Peyer's patch (tissue), 4 donors: ENCODE data around the gene DNAJB13. TPM values are rescaled to one million over a fixed set of nuclear protein-coding genes. Genes with fewer than 3 reads are reported as not detected.
"Not testable (repeated sequence)": the region's sequence is repeated elsewhere in the genome, so short reads cannot be mapped to it uniquely, and the experiment has no call there.

ENCODE experiments used
- DNase-seq, 3 donors: peaks; one replicate each; pipeline ENCODE4 v3.0.0-alpha.2; 2017 to 2019
- H3K27ac ChIP-seq, 4 donors: fragments of 200-600 bp; sonication (generic); one replicate each; pipeline ENCODE4 v1.5.1; 2016 to 2019
- H3K27me3 ChIP-seq, 2 donors: fragments of 200-600 bp; sonication (generic); one replicate each; pipeline ENCODE4 v1.5.1; 2019
- H3K36me3 ChIP-seq, 3 donors: fragments of 200-600 bp; sonication (generic); one replicate each; pipeline ENCODE4 v1.5.1; 2016 to 2019
- H3K4me1 ChIP-seq, 4 donors: fragments of 200-600 bp; sonication (generic); one replicate each; pipeline ENCODE4 v1.5.1; 2016 to 2019
- H3K4me3 ChIP-seq, 4 donors: fragments of 200-600 bp; sonication (generic); 1 replicate in 3 of 4; 2 replicates in 1 of 4; pipeline ENCODE4 v1.5.1; 2016 to 2019; ENCODE audit warnings: mild to moderate bottlenecking in 1 of 4
- H3K9me3 ChIP-seq, 4 donors: fragments of 200-600 bp; sonication (generic); one replicate each; pipeline ENCODE4 v1.5.1; 2016 to 2019; ENCODE audit warnings: mild to moderate bottlenecking in 1 of 4
- POLR2A ChIP-seq, 2 donors: fragments of 450-650 bp; IDR thresholded peaks; one replicate each; pipeline ENCODE4 v1.5.1; 2017; ENCODE audit warnings: antibody characterized with exemption in 2 of 2, mild to moderate bottlenecking in 2 of 2, moderate library complexity in 2 of 2
- total RNA-seq, 4 donors: library from RNA; depleted of rRNA; stranded (reverse); fragments of >200 nt; gene quantifications; one replicate each; pipeline ENCODE4 v1.1.0, GENCODE V29; 2016
- TF ChIP-seq, protein P1 (sequence below), 6 experiments: fragments of 450-650 bp in 4 of 6; fragments of 200-600 bp in 2 of 6; sonication (generic) in 1 of 6; IDR thresholded peaks; one replicate each; pipeline ENCODE4 v1.5.1; 2017 to 2019; ENCODE audit warnings: antibody characterized with exemption in 6 of 6, mild to moderate bottlenecking in 3 of 6, moderate library complexity in 1 of 6

The DNAJB13 gene
- total RNA-seq, 4 donors from 2014 or later = 0.54 to 4.4 TPM; not detected in 2

DNA sequence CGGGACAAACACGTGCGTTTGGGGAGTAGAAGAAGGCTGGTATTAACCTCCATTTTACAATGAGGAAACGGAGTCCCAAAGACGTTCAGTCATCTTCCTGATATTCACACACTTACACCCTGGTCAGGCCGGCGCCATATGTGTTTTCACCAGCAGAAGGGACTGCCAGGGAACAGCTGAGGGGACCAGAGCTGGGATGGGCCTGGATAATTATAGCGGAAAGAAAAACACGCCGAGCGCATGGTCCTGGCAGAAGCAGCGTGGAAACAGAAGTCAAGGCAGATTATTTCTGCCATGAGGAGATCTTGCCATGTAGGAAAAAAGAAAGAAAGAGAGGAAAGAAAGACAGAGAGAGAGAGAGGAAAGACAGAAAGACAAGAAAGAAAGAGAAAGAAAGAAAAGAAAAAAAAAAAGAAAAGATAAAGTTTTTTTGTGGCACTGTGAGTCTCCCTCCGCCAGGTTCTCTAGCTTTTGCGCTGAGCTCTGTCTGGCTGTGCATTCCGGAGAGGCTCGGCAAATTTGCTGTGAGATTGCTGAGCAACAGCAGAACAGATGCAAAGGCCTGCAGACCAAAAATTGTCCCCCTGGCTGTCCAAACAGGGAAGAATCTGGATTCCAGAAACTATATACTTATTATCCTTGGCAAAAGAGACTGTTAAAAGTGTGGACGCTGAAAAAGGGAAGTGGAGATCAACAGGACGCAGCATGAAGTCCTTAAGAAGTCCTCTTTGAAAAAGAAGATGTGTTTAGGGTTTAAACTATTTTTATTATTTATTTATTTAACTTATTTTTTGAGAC is 33.1 kb downstream of the DNAJB13 start:
- Histone ChIP-seq H3K27me3 (no peaks in the 10 kb centered on the region), H3K4me1 (peaks cover 0 to 13% (median 8%) of the 10 kb centered on the region in 4 donors), H3K9me3 (no peaks in the 10 kb centered on the region), H3K4me3 (peak overlapping the region; percentile 57 to 76 (median 63)), H3K27ac (peak overlapping the region; percentile 90 to 95 (median 90)), H3K36me3 (no peaks in the 10 kb centered on the region)
- no peak for TF ChIP-seq POLR2A (IDR thresholded peaks at IDR 0.05)
- TF ChIP-seq, protein P1, sequence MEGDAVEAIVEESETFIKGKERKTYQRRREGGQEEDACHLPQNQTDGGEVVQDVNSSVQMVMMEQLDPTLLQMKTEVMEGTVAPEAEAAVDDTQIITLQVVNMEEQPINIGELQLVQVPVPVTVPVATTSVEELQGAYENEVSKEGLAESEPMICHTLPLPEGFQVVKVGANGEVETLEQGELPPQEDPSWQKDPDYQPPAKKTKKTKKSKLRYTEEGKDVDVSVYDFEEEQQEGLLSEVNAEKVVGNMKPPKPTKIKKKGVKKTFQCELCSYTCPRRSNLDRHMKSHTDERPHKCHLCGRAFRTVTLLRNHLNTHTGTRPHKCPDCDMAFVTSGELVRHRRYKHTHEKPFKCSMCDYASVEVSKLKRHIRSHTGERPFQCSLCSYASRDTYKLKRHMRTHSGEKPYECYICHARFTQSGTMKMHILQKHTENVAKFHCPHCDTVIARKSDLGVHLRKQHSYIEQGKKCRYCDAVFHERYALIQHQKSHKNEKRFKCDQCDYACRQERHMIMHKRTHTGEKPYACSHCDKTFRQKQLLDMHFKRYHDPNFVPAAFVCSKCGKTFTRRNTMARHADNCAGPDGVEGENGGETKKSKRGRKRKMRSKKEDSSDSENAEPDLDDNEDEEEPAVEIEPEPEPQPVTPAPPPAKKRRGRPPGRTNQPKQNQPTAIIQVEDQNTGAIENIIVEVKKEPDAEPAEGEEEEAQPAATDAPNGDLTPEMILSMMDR (IDR thresholded peaks at IDR 0.05) = no peak
- DNase-seq = peak in 1 of 3 donors; percentile 40

DNA sequence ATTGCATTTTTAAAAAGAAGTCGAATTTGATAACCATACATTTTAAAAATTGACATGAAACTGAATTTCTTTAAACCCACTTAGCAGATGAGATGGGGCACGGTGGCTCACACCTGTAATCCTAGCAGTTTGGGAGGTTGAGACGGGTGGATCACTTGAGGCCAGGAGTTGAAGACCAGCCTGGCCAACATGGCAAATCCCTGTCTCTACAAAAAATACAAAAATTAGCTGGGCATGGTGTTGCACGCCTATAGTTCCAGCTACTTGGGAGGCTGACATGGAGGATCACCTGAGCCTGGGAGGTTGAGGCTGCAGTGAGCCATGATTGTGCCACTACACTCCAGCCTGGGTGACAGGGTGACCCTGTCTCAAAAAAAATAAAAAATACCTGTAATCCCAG is 34.8 kb downstream of the DNAJB13 start:
- not testable (repeated sequence) for H3K4me3 ChIP-seq, H3K27ac ChIP-seq, H3K4me1 ChIP-seq, H3K36me3 ChIP-seq, H3K9me3 ChIP-seq, H3K27me3 ChIP-seq
- peak in 1 of 3 donors; percentile 6 for DNase-seq

DNA sequence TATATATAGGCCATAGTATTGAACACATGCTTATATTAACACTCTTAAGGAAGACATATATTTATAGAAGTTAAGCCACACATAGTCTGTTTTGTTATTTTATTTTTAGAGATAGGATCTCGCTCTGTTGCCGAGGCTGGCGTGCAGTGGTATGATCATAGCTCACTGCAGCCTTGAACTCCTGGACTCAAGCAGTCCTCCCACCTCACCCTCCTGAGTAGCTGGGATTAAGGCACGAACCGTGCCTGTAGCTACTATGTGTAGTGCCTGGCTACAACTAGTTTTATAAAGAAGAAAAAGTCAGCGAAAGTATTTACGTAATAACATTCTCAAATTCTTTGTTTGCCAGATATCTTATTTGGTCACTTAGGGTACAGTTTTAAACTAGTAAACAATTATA is 37.4 kb downstream of the DNAJB13 start:
- no peaks in the 10 kb centered on the region for H3K36me3 ChIP-seq
- H3K27me3 ChIP-seq = no peaks in the 10 kb centered on the region
- H3K4me1 ChIP-seq = peaks cover 0 to 11% (median 2%) of the 10 kb centered on the region in 4 donors
- H3K9me3 ChIP-seq = no peaks in the 10 kb centered on the region
- TF ChIP-seq, protein P1 (IDR thresholded peaks at IDR 0.05) = no peak
- no peak for TF ChIP-seq POLR2A (IDR thresholded peaks at IDR 0.05)
- no peak overlapping the region for H3K27ac ChIP-seq
- no peak for DNase-seq
- no peak overlapping the region for H3K4me3 ChIP-seq

DNA sequence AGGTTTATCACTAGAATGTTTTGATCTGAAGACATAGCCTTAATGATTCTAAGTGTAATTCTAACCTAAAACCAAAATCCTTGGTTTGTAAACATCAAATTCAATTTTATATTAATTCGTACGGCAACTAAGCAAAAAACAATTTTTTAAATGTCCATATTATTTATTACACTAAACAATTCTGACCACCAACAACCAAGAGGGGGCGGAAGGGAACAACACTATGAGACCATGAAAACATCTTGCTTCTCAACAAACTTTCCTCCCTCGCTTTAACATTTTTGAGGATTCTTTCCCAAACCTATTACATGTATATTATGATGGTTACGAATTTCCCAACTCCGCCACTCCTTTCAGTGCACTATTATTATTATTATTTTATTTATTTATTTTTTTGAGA is 38.3 kb downstream of the DNAJB13 start:
- H3K36me3 ChIP-seq = no peaks in the 10 kb centered on the region
- TF ChIP-seq, protein P1 (IDR thresholded peaks at IDR 0.05) = peak in 2 of 6 experiments; percentile 16 to 29
- TF ChIP-seq POLR2A (IDR thresholded peaks at IDR 0.05) = no peak
- peaks cover 0 to 6% (median 0%) of the 10 kb centered on the region in 4 donors for H3K4me1 ChIP-seq
- DNase-seq = peak in 1 of 3 donors; percentile 57
- H3K4me3 ChIP-seq = no peak overlapping the region
- H3K9me3 ChIP-seq = no peaks in the 10 kb centered on the region
- H3K27ac ChIP-seq = no peak overlapping the region
- no peaks in the 10 kb centered on the region for H3K27me3 ChIP-seq

DNA sequence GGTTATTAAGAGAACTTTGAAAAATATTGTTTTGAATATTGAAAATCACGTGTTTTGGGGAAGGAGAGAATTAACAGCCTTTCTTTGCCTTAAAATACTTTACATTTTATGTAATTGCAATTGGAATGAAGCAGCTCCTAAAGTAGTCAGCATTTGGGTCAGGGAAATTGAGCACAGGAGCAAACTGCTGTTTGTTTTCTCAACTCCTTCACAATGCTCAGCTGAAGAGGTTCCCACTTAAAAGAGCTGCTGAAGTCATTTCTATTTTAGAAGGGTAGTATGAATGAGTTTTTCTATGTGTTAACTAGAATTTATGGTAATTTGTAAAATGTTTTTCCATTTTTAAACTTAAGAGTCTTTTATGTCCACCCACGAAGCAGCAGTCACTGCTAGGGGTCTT is 39.9 kb downstream of the DNAJB13 start:
- H3K4me3 ChIP-seq = no peak overlapping the region
- DNase-seq = no peak
- no peak overlapping the region for H3K27ac ChIP-seq
- H3K4me1 ChIP-seq = peaks cover 0 to 12% (median 0%) of the 10 kb centered on the region in 4 donors
- H3K36me3 ChIP-seq = no peaks in the 10 kb centered on the region
- H3K9me3 ChIP-seq = no peaks in the 10 kb centered on the region
- no peaks in the 10 kb centered on the region for H3K27me3 ChIP-seq
- TF ChIP-seq POLR2A (IDR thresholded peaks at IDR 0.05) = no peak
- TF ChIP-seq, protein P1 (IDR thresholded peaks at IDR 0.05) = no peak

DNA sequence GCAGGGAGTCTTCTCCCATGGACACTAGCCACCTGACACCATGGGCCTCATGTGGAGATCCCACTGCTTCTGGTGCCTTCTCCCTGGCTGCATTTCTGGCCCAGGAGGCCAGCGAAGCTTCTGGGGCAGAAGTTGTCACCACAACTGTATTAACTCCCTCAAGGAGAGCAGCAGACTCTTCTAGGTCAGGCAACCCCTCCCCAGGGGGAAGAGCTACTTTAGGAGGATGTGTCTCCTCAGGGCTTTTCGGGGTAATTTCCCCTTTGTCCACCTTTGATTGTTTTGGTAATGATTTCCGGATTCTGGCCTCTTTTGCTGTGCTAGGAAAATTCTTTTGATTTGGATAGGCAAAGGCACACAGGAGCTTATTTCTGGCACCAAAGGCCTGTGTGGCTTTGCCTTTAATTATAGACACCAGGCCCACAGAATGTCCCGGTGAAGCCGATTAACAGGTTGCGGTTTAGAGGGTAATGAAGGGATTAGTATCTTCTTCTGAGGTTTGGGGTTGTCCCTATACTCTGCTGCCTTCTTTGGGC is 40.7 kb downstream of the DNAJB13 start:
- H3K4me3 ChIP-seq = no peak overlapping the region
- TF ChIP-seq POLR2A (IDR thresholded peaks at IDR 0.05) = no peak
- TF ChIP-seq, protein P1 (IDR thresholded peaks at IDR 0.05) = no peak
- no peaks in the 10 kb centered on the region for H3K36me3 ChIP-seq
- H3K27ac ChIP-seq = peak overlapping the region in 1 of 4 donors; percentile 8
- peaks cover 0 to 17% (median 0%) of the 10 kb centered on the region in 4 donors for H3K4me1 ChIP-seq
- no peaks in the 10 kb centered on the region for H3K27me3 ChIP-seq
- peak in 1 of 3 donors; percentile 47 for DNase-seq
- no peaks in the 10 kb centered on the region for H3K9me3 ChIP-seq
